Measurements from ENCODE around the gene ATPAF1.
"Not testable (repeated sequence)": the region's sequence is repeated elsewhere in the genome, so short reads cannot be mapped to it uniquely, and the experiment has no call there.

GRCh38 chr1:46651152-46651551 is 17.0 kb downstream of the ATPAF1 start:
- TF ChIP-seq, protein P1, sequence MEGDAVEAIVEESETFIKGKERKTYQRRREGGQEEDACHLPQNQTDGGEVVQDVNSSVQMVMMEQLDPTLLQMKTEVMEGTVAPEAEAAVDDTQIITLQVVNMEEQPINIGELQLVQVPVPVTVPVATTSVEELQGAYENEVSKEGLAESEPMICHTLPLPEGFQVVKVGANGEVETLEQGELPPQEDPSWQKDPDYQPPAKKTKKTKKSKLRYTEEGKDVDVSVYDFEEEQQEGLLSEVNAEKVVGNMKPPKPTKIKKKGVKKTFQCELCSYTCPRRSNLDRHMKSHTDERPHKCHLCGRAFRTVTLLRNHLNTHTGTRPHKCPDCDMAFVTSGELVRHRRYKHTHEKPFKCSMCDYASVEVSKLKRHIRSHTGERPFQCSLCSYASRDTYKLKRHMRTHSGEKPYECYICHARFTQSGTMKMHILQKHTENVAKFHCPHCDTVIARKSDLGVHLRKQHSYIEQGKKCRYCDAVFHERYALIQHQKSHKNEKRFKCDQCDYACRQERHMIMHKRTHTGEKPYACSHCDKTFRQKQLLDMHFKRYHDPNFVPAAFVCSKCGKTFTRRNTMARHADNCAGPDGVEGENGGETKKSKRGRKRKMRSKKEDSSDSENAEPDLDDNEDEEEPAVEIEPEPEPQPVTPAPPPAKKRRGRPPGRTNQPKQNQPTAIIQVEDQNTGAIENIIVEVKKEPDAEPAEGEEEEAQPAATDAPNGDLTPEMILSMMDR (IDR thresholded peaks at IDR 0.05): not testable (repeated sequence)
- not testable (repeated sequence) for TF ChIP-seq POLR2A, POLR2AphosphoS5 (IDR thresholded peaks at IDR 0.05)

Data from prostate gland (tissue), 2 donors.